ACHN (cell line): ENCODE data around the gene MYO18B.
"Not testable (repeated sequence)": the region's sequence is repeated elsewhere in the genome, so short reads cannot be mapped to it uniquely, and the experiment has no call there.

Experiments used
- DNase-seq: peaks from one replicate; pipeline ENCODE4 v3.0.0-alpha.2; 2015
- in situ Hi-C: cut with HindIII; loops from 2 replicates; pipeline ENCODE4 v1.10.0; 2017; ENCODE audit warnings: low sequenced_read_pairs, low pct_ligation_motif_present, low pct_unique_long_range_greater_than_20kb

Gene MYO18B

DNA sequence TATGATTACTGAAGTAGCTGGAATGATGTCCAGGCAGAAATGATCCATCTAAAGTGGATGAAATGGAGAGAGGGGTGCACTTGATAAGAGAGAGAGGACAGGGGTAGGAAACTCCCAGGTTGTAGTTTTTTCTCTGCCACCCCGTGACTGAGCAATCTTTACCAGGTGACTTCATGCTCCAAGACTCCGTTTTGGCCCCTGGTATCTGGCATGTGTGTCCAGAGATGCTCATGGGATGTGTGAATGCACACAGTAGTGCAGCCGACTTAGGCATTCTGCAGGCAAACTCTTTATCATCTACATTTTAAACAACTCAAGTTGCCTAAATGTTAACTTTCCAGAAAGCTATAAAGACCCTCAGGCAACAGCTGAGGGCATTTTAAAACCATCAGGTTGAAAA is 238.0 kb downstream of the MYO18B start:
- in situ Hi-C loops = no loop called here

DNA sequence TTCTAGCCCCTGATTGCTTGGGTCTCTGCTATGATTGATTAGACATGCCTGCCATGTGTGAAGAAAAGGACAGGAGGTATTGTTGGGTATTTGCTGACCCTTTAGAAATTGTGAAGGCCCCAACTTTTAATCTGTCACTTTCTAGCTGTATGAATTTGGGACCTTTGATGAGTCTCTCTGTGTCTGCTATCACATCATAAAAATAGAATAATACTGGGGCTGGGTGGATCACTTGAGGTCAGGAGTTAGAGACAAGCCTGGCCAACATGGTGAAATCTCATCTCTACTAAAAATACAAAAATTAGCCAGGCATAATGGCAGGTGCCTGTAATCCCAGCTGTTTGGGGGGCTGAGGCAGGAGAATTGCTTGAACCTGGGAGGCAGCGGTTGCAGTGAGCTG is 242.9 kb downstream of the MYO18B start:
- in situ Hi-C loops = not testable (repeated sequence)

More for the DNA sequence above, 238.0 kb downstream of the MYO18B start:
- no peak for DNase-seq

DNA sequence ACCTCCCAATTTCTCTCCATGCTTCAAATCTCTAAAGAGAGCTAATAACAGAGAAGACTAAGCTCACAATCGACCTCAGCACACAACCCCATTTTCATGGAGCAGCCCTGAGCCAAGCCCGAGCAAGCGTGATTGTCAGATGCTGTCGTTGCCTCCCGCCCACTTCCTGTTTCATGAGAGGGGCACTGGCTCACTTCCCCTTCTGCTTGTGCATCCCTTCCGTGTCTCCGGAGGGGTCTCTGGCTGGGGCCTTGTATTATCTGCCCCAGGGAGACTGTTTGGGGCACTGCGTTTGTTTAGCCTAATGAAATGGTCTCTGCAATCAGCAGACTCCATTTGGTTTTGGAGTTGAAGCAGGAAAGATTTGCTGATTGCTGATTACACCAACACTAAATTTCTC is 246.0 kb downstream of the MYO18B start:
- in situ Hi-C loops = no loop called here
- no peak for DNase-seq

More for the DNA sequence above, 242.9 kb downstream of the MYO18B start:
- DNase-seq = not testable (repeated sequence)

DNA sequence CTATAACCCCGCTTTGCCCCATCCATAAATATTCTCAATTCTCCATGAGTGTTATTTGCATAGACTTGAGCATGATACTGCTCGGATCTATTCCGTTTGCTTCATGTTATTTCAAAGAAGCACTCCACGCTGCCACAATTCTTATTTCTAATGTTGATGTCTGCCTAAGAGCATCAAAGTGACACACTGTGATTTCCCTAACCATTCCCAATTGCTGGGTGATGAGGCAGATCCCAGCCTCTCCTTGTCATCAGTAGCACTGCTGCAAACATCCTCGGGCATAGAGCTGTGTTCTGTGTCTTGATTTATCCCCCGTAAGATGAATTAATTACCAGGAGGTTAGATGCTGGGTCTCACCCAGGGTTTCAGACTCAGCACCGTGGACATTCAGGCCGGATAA is 249.0 kb downstream of the MYO18B start:
- in situ Hi-C loops = no loop called here
- no peak for DNase-seq

DNA sequence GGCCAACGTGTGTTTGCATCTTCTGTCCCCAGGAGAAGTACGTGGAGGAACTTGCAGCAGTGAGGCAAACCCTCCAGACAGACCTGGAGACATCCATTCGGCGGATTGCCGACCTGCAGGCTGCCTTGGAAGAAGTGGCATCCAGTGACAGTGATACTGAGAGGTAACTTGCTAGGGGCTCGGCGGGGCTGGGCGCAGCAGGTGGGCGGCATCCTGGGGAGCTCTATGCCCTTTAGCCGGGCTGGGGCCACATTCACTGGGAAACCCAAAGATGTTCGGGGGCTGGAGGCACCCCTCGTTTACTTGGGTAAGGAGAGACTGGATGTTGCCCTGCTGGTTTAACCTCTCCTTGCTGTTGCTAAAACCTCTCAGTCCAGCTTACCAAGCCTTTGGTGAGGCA is 250.3 kb downstream of the MYO18B start:
- in situ Hi-C loops = no loop called here

DNA sequence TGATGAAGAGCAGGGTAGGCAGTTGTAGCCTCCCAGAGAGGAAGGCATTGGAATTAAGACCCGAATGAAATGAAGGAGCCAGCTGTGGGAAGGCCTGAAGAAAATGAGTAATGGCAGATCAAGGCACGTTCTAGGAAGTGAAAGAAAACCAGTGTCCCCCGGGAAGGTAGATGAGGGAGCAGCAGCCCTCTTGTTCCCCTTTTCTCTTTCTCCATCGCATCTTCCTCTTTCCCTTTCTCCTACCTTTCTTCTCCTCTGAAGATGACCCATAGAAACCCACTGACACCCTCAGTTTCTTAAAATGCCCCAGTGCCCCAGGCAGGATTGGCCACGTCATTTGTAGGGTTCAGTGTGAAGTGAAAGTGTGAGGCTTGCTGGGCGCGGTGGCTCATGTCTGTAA is 254.7 kb downstream of the MYO18B start:
- DNase-seq = no peak
- in situ Hi-C loops = no loop called here

More for the DNA sequence above, 250.3 kb downstream of the MYO18B start:
- DNase-seq = no peak

DNA sequence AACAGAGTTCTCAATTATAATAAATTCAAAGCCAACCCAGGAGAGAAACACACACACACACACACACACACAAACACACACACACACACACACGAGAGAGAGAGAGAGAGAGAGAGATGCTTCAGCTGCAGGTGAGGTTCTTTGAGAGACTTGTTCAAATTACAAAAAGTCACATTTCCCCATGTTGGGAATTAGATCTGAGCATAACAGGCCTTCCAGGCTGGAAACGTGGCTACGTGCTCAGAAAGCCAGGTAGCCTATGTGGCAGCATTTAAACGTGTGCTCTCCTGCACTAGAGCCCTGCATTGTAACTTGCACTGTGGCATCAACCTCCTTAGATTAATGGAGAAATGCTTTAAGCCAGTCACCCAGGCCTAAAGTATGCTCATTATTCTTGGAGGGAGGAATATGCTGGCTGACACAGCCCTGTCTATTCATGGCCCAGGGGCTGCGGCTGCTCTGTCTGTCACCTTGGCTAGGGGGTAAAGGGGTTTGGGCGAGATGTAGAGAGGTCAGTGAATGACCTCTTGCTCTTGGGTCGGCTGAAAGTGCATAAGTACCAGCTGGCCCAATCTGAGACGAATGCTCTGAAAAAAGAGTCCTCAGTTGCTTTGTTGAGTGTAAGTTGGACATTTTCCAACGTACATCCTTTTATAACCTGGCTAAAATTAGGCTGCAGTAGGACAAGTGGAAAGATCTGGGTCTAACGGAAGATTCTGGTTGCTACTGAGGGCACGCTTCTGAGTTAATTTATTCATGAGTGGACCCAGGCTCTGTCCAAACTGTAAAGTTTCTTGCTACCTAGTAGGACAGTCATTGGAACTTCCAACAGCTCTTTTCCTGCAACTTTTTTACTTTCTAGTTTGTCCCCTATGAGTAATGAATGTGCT is 256.1 kb downstream of the MYO18B start:
- no peak for DNase-seq
- in situ Hi-C loops = no loop called here

DNA sequence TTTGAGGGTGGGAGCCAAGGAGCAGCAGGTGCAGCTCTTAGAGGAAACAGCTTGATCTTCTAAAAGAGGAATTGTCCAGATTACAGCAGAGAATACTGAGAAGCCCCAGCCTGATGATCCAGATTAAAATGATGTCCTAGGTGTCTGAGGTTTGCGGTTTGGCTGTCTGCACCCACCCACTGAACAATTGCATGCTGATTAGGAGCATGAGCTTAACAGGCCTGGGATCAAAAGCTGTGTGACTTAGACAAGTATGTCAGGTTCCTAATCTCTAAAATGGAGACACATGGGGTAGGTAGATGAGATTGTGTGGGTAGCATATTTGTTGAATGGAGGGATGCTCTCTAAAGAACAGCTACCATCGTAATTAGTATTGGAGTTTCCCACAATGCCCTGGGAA is 260.5 kb downstream of the MYO18B start:
- in situ Hi-C loops = no loop called here
- DNase-seq = no peak

DNA sequence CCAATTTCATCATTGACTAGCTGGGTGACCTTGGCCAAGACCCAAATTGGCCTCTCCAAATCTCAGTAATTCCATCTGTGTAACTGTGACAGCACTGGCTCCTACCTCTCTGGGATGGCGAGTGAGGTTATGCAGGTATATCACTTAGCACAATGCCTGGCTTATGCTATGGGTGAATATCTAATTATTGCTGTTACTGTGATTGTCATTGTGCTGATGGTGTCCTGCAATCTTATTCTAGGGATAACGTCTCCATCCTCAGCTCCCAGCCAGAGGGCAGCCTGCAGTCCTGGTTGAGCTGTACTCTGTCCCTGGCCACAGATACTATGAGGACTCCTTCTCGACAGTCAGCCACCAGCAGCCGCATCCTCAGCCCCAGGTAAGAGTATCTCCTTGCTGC is 262.5 kb downstream of the MYO18B start:
- in situ Hi-C loops = no loop called here

DNA sequence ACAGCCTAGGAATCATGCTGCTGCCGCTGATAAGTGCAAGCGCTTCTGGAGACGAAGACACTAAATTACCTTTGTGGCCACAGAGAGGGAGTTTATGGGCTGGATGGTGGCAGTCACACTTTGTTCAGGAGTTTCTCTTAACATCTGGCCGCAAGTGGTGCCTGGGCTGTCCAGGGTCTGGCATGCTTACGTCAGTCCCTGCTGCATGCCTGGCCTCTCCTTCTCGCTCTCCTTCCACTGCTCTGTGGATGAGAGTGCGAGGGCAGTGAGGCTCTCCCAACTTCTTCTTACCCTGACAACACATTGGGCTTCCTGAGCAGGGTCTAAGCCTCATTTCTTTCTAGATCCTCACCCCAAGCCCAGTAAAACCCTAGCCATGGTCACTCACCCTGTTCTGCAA is 266.6 kb downstream of the MYO18B start:
- in situ Hi-C loops = no loop called here

More for the DNA sequence above, 262.5 kb downstream of the MYO18B start:
- DNase-seq = no peak

DNA sequence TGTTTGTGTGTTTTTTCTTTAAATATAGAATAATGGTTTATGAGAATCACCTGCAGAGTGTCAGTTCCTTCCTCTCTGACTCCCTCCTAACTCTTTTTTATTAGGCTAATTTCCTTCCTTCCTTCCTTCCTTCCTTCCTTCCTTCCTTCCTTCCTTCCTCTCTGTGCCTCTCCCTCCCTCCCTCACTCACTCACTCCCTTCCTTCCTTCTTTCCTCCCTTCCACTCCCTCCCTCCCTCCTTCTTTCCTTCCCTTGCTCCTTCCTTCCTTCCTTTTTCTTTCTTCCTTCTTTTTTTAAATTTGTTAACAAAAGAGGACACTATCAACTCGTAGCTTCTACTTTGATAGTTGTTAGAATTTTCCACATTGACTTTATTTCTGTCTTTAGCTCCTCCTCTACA is 274.9 kb downstream of the MYO18B start:
- DNase-seq = no peak
- in situ Hi-C loops = no loop called here

More for the DNA sequence above, 266.6 kb downstream of the MYO18B start:
- DNase-seq = no peak

DNA sequence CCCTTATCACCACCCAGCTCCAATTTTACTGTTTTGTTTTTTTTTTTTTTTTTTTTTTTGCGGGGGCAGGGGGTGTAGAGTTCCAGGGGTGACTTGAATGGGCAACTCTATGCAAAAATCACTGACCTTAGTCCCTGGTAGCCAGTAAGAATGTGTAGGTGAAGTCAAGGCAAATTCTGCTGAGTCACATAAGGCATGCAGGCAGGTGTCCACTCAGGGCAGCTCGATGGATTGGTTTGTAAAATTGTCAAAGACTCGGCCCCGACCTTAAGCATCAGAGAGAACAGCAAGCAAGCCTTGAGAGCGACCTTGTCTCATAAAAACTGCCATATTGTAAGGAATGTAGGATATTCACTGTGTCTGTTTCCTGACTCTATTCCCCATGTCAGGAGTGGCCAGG is 275.9 kb downstream of the MYO18B start:
- no peak for DNase-seq
- in situ Hi-C loops = no loop called here

DNA sequence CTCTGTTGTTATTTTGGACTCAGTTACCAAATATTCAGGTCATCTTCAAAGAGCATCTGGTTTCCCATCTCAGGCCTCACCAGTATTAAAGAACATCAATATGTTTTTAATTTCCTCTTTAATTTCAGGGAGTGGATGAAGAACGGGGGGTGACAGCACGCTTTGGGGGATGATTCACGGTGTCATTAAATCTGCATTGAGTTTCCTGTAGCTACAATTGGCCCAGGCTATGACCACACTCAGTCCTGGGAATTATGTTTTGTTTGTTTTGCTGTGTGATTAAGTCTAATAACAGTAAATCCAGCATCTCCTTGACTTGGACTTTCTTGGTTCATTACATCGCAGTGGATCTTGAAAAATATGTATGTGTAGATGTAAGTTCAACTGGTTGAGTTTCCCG is 277.6 kb downstream of the MYO18B start:
- DNase-seq = no peak
- in situ Hi-C loops = no loop called here

DNA sequence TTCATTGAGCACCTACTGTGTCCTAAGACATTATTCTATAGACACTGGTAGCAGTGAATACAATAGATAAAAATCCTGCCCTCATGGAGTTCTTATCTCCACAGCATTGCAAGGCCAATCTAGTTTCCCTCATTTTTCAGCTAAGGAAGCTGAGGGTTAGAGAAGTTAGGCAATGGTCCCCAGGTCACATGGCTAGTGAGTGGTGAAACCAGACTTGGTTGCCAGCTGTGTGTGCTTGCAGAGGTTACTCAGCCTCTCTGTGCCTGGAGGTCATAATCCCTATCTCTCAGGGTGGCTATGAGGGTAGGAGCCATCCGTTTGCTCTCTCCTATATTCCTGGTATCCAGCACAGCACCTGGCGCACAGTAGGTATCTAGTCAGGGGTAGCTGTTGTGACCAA is 279.5 kb downstream of the MYO18B start:
- in situ Hi-C loops = no loop called here
- no peak for DNase-seq

DNA sequence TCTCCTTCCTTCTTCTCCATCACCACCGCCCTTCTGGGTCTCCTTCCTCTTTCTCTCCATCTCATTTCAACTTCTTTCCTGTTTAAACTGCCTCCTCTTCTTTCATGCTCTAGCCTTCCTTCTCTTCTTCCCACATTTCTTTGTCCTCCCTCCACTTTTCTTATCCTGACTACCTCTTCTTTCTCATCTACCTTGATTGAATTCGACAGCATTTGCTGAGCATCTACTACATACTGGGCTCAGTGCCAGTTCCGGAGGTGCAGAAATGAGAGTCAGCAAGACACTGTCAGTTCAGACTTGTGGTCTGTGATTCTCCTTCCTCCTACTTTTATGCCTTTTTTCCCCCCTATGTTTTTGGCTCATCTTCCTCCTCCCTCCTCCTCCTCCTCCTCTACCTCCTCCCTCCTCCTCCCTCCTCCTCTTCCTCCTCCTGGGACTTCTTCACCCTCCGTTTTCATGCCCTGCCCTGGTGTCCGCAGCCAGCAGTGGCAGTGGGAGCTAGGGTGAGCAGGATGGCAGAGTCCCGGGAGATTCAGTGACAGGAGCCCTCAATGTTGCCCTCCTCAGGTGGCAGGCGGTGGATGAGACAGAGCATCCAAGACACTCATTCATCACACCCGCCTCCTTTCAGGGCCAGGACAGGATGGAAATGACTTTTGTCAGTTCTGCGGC is 281.3 kb downstream of the MYO18B start:
- DNase-seq = no peak
- in situ Hi-C loops = no loop called here

DNA sequence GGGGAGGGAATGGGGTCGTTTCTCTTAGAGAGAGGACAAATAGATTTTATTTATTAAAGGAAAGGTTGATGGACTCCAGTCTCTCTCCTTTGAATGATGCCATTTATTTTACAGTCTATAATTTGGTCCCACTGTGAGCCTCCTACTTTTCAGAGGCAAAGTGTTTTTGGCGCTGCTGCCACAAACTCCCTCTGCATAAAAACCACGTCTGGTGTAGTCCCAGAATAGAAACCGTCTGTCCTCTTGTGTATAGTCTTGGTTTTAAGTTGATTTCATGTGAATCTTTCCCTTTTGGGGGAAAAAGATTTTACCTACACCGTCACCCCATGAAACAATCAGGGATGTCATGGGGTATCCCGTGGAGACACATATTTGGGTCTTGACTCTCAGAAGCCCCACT is 283.6 kb downstream of the MYO18B start:
- DNase-seq = no peak
- in situ Hi-C loops = no loop called here

DNA sequence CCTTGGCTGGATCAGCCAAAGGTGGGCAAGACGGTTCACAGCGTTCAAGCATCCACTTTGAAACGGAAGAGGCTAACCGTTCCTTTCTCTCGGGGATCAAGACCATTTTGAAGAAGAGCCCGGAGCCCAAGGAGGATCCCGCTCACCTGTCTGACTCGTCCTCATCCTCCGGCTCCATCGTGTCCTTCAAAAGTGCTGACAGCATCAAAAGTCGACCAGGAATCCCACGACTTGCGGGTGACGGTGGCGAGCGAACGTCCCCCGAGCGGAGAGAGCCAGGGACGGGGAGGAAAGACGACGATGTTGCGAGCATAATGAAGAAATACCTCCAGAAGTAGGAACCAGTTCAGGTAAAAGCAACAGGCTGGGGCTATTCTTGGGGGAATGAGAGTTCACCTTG is 285.4 kb downstream of the MYO18B start:
- in situ Hi-C loops = no loop called here
- no peak for DNase-seq

DNA sequence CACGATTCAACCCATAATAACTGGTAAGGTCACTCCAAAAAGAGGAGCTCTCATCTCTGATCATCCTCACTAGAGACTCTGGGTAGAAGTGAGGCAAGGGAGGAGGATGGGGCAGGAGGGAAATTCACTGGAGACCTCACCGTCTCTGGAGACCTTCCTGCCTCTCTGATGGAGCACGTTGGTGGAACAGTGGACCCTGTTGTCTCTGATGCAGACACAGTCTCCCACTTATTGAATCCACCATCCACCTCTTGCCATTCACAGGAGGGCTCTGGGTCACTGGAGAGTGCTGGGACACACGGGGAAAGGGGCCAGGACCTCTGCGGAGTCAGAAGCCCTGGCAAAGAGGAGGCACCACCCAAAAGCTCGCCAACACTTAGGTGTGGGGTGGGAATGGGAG is 289.7 kb downstream of the MYO18B start:
- no peak for DNase-seq
- in situ Hi-C loops = no loop called here

DNA sequence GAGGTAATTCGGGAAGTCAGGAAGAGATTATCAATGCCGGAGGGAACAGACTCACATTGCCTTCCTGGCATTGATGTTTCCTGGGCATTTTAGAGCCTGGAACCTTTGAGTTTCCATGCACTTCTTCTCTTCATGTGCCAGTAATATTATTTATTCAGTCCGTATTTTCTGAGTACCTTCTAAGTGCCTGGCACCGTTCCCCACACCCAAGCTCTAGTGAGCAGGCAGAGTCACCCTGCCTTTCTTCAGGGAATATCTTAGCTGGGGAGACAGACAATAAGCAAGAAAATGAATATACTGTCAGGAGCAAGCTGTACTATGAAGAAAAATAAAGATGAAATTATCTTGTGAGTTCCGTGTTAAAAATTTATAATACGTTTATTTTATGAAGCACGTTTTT is 291.1 kb downstream of the MYO18B start:
- in situ Hi-C loops = no loop called here
- no peak for DNase-seq

DNA sequence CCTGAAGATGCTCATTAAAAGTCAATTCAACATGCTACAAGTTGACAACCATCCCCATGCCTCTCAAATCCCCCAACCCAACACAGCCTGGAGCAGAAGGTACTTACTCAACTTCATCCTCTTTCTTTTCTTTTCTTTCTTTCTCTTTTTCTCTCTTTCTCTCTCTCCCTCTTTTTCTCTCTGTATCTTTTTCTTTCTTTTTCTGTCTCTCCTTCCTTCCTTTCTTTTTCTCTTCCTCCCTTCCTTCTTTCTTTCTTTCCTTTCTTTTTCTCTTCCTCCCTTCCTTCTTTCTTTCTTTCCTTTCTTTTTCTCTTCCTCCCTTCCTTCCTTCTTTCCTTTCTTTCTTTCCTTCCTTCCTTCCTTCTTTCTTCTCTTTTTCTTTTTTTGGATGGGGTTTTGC is 291.6 kb downstream of the MYO18B start:
- in situ Hi-C loops = no loop called here
- DNase-seq = no peak
